Testis (tissue), 2 donors: ENCODE measurements around the gene NMT1.

ENCODE experiments used
- CTCF ChIP-seq, 3 experiments: fragments of 450-650 bp in 2 of 3; fragments of 200-600 bp in 1 of 3; sonication (generic) in 1 of 3; IDR thresholded peaks; one replicate each; pipeline ENCODE4 v1.5.1; 2016 to 2019; ENCODE audit warnings: antibody characterized with exemption in 3 of 3, mild to moderate bottlenecking in 2 of 3, moderate library complexity in 1 of 3
- POLR2A ChIP-seq: fragments of 450-650 bp; IDR thresholded peaks from one replicate; pipeline ENCODE4 v1.6.1; 2017; ENCODE audit warnings: antibody characterized with exemption, mild to moderate bottlenecking, moderate library complexity

GRCh38 chr17:45127548-45128300 is 66.6 kb downstream of the NMT1 start:
- TF ChIP-seq CTCF (IDR thresholded peaks at IDR 0.05): no peak
- no peak for TF ChIP-seq POLR2A
